Transverse colon (tissue), 4 donors: ENCODE results near the gene ADAMTS8. TPM values are rescaled to one million over a fixed set of nuclear protein-coding genes. Genes with fewer than 3 reads are reported as not detected.
"Not testable (repeated sequence)": the region's sequence is repeated elsewhere in the genome, so short reads cannot be mapped to it uniquely, and the experiment has no call there.

Source experiments
- DNase-seq: peaks from one replicate; pipeline ENCODE4 v3.0.0-alpha.2; 2019
- H3K27ac ChIP-seq, 4 donors: fragments of 200-600 bp; sonication (generic); 2 replicates each; pipeline ENCODE4 v1.5.1; 2016 to 2018; ENCODE audit warnings: inconsistent platforms in 4 of 4
- H3K27me3 ChIP-seq: fragments of 200-600 bp; sonication (generic); 2 replicates; pipeline ENCODE4 v1.5.1; 2017; ENCODE audit warnings: inconsistent platforms
- H3K36me3 ChIP-seq, 4 donors: fragments of 200-600 bp; sonication (generic); 2 replicates each; pipeline ENCODE4 v1.5.1; 2017 to 2019; ENCODE audit warnings: inconsistent platforms in 4 of 4
- H3K4me1 ChIP-seq, 4 donors: fragments of 200-600 bp; sonication (generic); 2 replicates each; pipeline ENCODE4 v1.5.1; 2017 to 2020; ENCODE audit warnings: inconsistent platforms in 4 of 4
- H3K4me3 ChIP-seq, 4 donors: fragments of 200-600 bp; sonication (generic); 1 replicate in 1 of 4; 2 replicates in 3 of 4; pipeline versions ENCODE4 v1.5.1 to v1.6.1; 2017 to 2019; ENCODE audit warnings: inconsistent platforms in 4 of 4
- H3K9me3 ChIP-seq, 2 donors: fragments of 200-600 bp; sonication (generic); 2 replicates each; pipeline ENCODE4 v1.5.1; 2017 to 2019; ENCODE audit warnings: inconsistent platforms in 2 of 2
- EP300 ChIP-seq: sonication (generic); formaldehyde crosslinking; IDR thresholded peaks from one replicate; pipeline ENCODE4 v1.6.1; 2017; ENCODE audit warnings: antibody characterized with exemption, low read depth
- POLR2A ChIP-seq: fragments of 450-650 bp; IDR thresholded peaks from one replicate; pipeline ENCODE4 v1.6.1; 2016; ENCODE audit warnings: antibody characterized with exemption, mild to moderate bottlenecking, moderate library complexity
- POLR2AphosphoS5 ChIP-seq, 3 donors: sonication (generic); formaldehyde crosslinking; IDR thresholded peaks; one replicate each; pipeline ENCODE4 v1.6.1; 2016; ENCODE audit warnings: antibody characterized with exemption in 3 of 3
- WGBS, 2 donors: methylation state at CpG; one replicate each; pipeline ENCODE4 v1.1.5; 2018; ENCODE audit warnings: low coverage in 1 of 2; 5-methylcytosine and 5-hydroxymethylcytosine counted together
- in situ Hi-C, 4 donors: fragments of 200-750 bp; cut with MboI; loops; one replicate each; pipeline versions ENCODE4 v1.15.0 to v1.15.1; 2017; ENCODE audit warnings: low sequenced_read_pairs in 3 of 4, low pct_ligation_motif_present in 1 of 4, low pct_unique_long_range_greater_than_20kb in 1 of 4
- intact Hi-C: fragments of 100-400 bp; cut with DNase I; formaldehyde crosslinking; loops from one replicate; pipeline ENCODE4 v1.15.1; 2023; ENCODE audit warnings: low total_unique reads
- total RNA-seq, 4 donors: library from RNA; depleted of rRNA; stranded (reverse); fragments of >200 nt; gene quantifications; one replicate each; pipeline ENCODE4 v1.1.0, GENCODE V29; 2016
- TF ChIP-seq, protein P1 (sequence below), 5 experiments: fragments of 200-600 bp in 3 of 5; fragments of 450-650 bp in 2 of 5; sonication (generic) in 3 of 5; IDR thresholded peaks; 1 replicate in 2 of 5; 2 replicates in 3 of 5; pipeline ENCODE4 v1.5.1; 2016 to 2017; ENCODE audit warnings: antibody characterized with exemption in 5 of 5, inconsistent platforms in 3 of 5, mild to moderate bottlenecking in 2 of 5, moderate library complexity in 1 of 5

The ADAMTS8 gene
- total RNA-seq, 4 donors from 2014 or later: 0.27 to 1.00 (median 0.95) TPM; not detected in 1

GRCh38 chr11:130442737-130443136 lies 14.3 kb upstream of the ADAMTS8 start:
- 79 to 100% methylated on average over 1 to 4 of the region's 4 CpGs for WGBS, 2 donors
- H3K4me3 ChIP-seq: no peak overlapping the region
- DNase-seq: no peak
- TF ChIP-seq POLR2A (no peak), EP300 (no peak), POLR2AphosphoS5 (IDR thresholded peaks at IDR 0.05) (no peak)
- TF ChIP-seq, protein P1, sequence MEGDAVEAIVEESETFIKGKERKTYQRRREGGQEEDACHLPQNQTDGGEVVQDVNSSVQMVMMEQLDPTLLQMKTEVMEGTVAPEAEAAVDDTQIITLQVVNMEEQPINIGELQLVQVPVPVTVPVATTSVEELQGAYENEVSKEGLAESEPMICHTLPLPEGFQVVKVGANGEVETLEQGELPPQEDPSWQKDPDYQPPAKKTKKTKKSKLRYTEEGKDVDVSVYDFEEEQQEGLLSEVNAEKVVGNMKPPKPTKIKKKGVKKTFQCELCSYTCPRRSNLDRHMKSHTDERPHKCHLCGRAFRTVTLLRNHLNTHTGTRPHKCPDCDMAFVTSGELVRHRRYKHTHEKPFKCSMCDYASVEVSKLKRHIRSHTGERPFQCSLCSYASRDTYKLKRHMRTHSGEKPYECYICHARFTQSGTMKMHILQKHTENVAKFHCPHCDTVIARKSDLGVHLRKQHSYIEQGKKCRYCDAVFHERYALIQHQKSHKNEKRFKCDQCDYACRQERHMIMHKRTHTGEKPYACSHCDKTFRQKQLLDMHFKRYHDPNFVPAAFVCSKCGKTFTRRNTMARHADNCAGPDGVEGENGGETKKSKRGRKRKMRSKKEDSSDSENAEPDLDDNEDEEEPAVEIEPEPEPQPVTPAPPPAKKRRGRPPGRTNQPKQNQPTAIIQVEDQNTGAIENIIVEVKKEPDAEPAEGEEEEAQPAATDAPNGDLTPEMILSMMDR (IDR thresholded peaks at IDR 0.05): no peak
- no peaks in the 10 kb centered on the region for H3K4me1 ChIP-seq
- intact Hi-C loops (no loop called here), in situ Hi-C loops (loop anchor here in 1 of 4 donors (25.0 kb wide), 1 partner anchor 220 kb away; no protein-coding TSS in a partner anchor)
- no peaks in the 10 kb centered on the region for H3K36me3 ChIP-seq
- H3K27ac ChIP-seq: peak overlapping the region in 2 of 4 donors; percentile 14 to 52
- H3K9me3 ChIP-seq: no peaks in the 10 kb centered on the region
- no peaks in the 10 kb centered on the region for H3K27me3 ChIP-seq

DNA sequence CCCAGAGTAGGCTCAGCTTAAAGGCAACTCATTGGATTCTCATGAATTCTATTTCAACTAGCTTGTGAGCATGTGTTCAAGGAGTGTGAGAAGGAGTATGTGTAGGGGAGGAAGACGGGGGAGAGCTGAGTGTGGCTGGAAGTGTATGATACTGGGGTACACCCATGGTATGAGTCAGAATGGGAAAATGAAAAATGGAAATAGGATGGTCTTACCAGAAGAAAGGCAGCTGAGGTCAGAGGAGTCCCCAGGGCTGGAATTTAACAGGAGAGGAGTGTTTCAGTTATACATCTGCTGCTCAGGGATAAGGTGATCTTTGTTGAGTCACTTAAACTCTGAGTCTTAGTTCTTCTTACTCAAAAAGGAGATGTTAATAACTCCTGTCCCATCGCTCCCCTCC lies 13.3 kb upstream of the ADAMTS8 start:
- intact Hi-C loops: no loop called here
- Histone ChIP-seq H3K36me3 (no peaks in the 10 kb centered on the region), H3K4me3 (no peak overlapping the region), H3K9me3 (no peaks in the 10 kb centered on the region), H3K4me1 (no peaks in the 10 kb centered on the region), H3K27ac (no peak overlapping the region), H3K27me3 (no peaks in the 10 kb centered on the region)
- DNase-seq: no peak
- TF ChIP-seq EP300 (no peak), POLR2AphosphoS5 (IDR thresholded peaks at IDR 0.05) (no peak), POLR2A (no peak)
- TF ChIP-seq, protein P1 (IDR thresholded peaks at IDR 0.05): no peak
- in situ Hi-C loops: loop anchor here in 1 of 4 donors (25.0 kb wide), 1 partner anchor 221 kb away; no protein-coding TSS in a partner anchor
- WGBS, 2 donors: 76 to 88% methylated on average over 2 of the region's 2 CpGs

GRCh38 chr11:130439876-130440275 lies 11.5 kb upstream of the ADAMTS8 start:
- TF ChIP-seq, protein P1 (IDR thresholded peaks at IDR 0.05): no peak
- TF ChIP-seq POLR2A: no peak
- H3K27ac ChIP-seq: no peak overlapping the region
- no peaks in the 10 kb centered on the region for H3K9me3 ChIP-seq
- WGBS, 2 donors: 81 to 93% methylated on average over 3 to 6 of the region's 6 CpGs
- in situ Hi-C loops: loop anchor here in 3 of 4 donors (5.0 to 25.0 kb wide), 3 partner anchors 222 to 425 kb away; no protein-coding TSS in a partner anchor
- H3K4me1 ChIP-seq: peaks cover 5 to 10% (median 7%) of the 10 kb centered on the region in 4 donors
- H3K36me3 ChIP-seq: no peaks in the 10 kb centered on the region
- no peak for DNase-seq
- H3K4me3 ChIP-seq: no peak overlapping the region
- intact Hi-C loops: loop anchor here (10.0 kb wide), 1 partner anchor 185 kb away; no protein-coding TSS in a partner anchor
- H3K27me3 ChIP-seq: no peaks in the 10 kb centered on the region

DNA sequence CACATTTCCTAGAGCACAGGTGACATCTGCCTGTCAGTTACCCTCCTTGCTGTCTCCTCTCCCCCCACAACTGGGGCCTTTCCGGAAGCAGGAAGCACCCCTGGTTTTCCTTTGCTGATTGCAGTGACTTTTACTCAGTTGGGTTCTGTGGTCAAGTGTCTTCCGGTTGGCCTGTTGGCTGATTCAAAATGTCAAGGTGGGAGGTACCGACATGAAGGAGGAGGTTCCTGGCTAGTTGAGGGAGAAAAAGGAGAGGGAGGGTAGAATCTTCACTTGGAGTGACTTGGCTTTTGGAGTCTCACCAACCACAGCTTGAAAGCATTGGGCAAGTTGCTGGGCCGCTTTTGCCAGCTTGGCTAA lies 10.7 kb upstream of the ADAMTS8 start:
- H3K4me1 ChIP-seq: peaks cover 5 to 10% (median 7%) of the 10 kb centered on the region in 4 donors
- DNase-seq: no peak
- in situ Hi-C loops: loop anchor here in 3 of 4 donors (5.0 to 25.0 kb wide), 3 partner anchors 223 to 426 kb away; no protein-coding TSS in a partner anchor
- WGBS, 2 donors: 67 to 75% methylated on average over 1 to 4 of the region's 4 CpGs
- no peak overlapping the region for H3K27ac ChIP-seq
- H3K4me3 ChIP-seq: no peak overlapping the region
- no peaks in the 10 kb centered on the region for H3K9me3 ChIP-seq
- intact Hi-C loops: loop anchor here (10.0 kb wide), 1 partner anchor 186 kb away; no protein-coding TSS in a partner anchor
- H3K27me3 ChIP-seq: no peaks in the 10 kb centered on the region
- no peaks in the 10 kb centered on the region for H3K36me3 ChIP-seq
- TF ChIP-seq, protein P1 (IDR thresholded peaks at IDR 0.05): no peak
- TF ChIP-seq POLR2AphosphoS5 (IDR thresholded peaks at IDR 0.05): no peak
- no peak for TF ChIP-seq EP300
- TF ChIP-seq POLR2A: no peak

GRCh38 chr11:130438401-130439159 lies 10.2 kb upstream of the ADAMTS8 start:
- DNase-seq, H3K9me3 ChIP-seq, H3K27me3 ChIP-seq, H3K4me1 ChIP-seq, H3K36me3 ChIP-seq, H3K27ac ChIP-seq, H3K4me3 ChIP-seq: not testable (repeated sequence)
- WGBS, 2 donors: 86 to 92% methylated on average over 9 to 10 of the region's 10 CpGs
- in situ Hi-C loops (loop anchor here in 3 of 4 donors (5.0 to 25.0 kb wide), 3 partner anchors 224 to 426 kb away; no protein-coding TSS in a partner anchor), intact Hi-C loops (loop anchor here (10.0 kb wide), 1 partner anchor 186 kb away; no protein-coding TSS in a partner anchor)
